Measurements from ENCODE around the gene SLC4A1. TPM values are rescaled to one million over a fixed set of nuclear protein-coding genes. Genes with fewer than 3 reads are reported as not detected.

SLC4A1 gene
- total RNA-seq, 4 donors from 2014 or later = 2.4 TPM; not detected in 3

DNA sequence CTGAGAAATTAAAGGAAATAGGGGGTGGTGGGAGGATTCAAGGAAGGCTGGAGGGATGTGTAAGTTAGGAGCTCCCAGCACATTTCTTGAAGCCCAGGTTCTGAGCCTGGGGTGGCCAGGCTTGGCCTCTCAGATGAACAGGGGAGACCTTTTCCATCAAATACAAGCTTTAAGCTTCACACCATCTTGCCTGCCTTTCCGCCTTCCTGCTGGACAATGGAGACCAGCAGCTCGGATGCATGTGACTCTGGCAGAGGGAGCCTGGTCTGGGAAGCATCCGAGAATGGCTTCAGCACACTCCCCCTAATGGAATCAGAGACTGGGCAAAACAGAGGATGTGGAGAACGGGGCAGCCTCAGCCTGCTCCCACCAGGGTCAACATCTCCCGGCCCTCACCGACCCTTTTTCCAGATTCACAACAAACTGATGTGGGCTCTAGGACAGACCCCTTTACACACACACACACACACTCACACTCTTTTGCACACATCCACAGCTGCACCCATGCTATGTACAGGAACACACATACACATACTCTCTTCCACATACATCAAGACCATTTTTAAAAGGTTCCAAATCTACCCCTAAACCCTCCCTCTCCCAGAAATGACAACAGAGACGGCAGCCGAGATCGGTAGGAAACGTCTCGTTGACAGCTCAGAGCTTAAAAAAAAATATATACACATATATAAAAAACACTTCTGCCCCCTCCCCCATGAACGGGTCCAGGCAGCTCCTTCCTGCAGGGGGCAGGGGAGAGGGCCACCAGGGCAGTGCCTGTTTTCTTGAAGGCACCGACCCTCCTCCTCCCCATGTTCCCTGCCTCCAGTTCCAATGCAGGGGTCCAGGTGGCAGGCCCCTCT, 61.7 kb downstream of the SLC4A1 start:
- 52 to 57% methylated on average over 13 of the region's 13 CpGs for WGBS, 2 donors
- intact Hi-C loops (cut with DNase I; ENCODE audit: low total_unique reads) = no loop called here
- no peak for DNase-seq (ENCODE audit: low spot score in 2 of 2)
- H3K4me3 ChIP-seq (ENCODE audit: low read depth, poor library complexity, severe bottlenecking) = no peak overlapping the region
- TF ChIP-seq POLR2A (IDR thresholded peaks at IDR 0.05) = no peak
- TF ChIP-seq, protein P1, sequence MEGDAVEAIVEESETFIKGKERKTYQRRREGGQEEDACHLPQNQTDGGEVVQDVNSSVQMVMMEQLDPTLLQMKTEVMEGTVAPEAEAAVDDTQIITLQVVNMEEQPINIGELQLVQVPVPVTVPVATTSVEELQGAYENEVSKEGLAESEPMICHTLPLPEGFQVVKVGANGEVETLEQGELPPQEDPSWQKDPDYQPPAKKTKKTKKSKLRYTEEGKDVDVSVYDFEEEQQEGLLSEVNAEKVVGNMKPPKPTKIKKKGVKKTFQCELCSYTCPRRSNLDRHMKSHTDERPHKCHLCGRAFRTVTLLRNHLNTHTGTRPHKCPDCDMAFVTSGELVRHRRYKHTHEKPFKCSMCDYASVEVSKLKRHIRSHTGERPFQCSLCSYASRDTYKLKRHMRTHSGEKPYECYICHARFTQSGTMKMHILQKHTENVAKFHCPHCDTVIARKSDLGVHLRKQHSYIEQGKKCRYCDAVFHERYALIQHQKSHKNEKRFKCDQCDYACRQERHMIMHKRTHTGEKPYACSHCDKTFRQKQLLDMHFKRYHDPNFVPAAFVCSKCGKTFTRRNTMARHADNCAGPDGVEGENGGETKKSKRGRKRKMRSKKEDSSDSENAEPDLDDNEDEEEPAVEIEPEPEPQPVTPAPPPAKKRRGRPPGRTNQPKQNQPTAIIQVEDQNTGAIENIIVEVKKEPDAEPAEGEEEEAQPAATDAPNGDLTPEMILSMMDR (IDR thresholded peaks at IDR 0.05) = no peak

DNA sequence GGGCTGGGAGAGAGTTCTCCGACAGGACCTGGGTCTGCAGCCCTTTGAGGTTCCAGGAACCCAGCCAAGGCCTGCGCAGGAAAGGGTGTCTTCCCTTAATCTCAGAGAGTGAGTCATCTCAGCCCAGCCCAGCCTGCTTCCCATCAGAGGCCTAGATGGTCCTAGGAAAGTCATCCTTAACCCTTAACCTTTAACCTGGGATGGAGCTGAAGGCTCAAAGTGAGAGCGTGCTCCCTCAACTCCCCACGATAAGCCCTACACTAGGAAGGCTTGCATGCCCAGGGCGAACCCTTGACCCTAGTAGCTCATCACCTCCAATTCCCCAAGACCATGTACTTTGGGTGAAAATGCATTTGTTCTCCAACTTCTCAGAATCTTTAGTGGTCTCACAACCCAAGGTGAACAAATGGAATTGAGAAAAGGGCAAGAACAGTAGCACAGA, 63.5 kb downstream of the SLC4A1 start:
- TF ChIP-seq, protein P1 (IDR thresholded peaks at IDR 0.05) = no peak
- TF ChIP-seq POLR2A (IDR thresholded peaks at IDR 0.05) = no peak
- DNase-seq (ENCODE audit: low spot score in 2 of 2) = peak in 1 of 2 donors; percentile 86
- WGBS, 2 donors = 49 to 61% methylated on average over 5 of the region's 5 CpGs
- intact Hi-C loops (cut with DNase I; ENCODE audit: low total_unique reads) = no loop called here
- H3K4me3 ChIP-seq (ENCODE audit: low read depth, poor library complexity, severe bottlenecking) = no peak overlapping the region

DNA sequence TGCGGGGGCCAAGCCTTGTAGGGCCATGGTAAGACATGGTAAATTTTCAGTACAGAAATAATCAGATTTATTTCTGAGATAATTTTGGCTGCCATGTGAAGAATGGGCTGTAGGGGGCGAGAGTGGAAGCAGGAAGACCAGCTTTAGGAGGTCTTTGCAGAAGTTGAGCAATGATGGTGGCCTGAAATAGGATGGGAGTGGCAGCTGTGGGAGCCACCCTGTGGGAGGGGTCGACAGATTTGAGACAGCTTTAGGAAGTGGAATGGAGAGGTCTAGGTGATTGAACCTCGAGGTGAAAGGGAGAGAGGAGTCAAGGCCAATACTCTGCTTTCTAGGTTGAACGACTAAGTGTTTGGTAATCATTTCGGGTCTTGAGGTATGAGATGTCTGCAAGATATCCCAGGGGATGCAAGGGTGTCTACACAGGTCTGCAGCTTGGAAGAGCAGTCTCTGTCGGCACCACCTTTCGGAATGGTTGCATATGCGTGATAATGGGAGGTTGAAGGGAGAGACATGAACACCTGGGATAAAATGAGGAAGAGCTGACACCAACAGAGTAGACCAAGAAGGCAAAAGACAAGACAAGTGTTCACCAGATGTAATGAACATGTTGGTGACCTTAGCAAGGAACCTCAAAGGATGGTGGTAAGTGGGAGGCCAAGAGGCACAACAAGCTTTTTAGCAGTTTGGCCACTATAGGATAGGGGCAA, 64.0 kb downstream of the SLC4A1 start:
- no peak for DNase-seq (ENCODE audit: low spot score in 2 of 2)
- intact Hi-C loops (cut with DNase I; ENCODE audit: low total_unique reads) = no loop called here
- H3K4me3 ChIP-seq (ENCODE audit: low read depth, poor library complexity, severe bottlenecking) = no peak overlapping the region
- 46 to 48% methylated on average over 9 of the region's 9 CpGs for WGBS, 2 donors
- no peak for TF ChIP-seq POLR2A (IDR thresholded peaks at IDR 0.05)
- TF ChIP-seq, protein P1 (IDR thresholded peaks at IDR 0.05) = no peak

DNA sequence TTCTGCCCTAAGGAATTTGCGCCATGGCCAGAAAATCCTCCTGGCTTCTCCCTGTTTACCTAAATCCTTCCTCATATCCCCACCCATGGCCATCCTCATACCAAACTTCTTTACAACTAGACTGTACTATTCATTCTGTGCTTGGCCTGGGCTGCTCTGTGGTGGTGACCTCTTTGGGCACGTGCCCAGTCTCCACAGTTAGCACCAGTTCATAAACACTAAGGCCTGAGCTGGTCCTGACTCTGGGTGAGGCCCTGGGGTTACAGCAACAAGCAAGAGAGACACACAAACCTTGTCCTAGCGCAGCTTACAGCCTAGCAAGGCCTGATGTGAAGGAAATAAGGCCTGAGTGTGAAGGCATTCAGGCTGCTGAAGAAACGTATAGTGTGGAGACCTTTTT, 65.2 kb downstream of the SLC4A1 start:
- no peak for DNase-seq (ENCODE audit: low spot score in 2 of 2)
- intact Hi-C loops (cut with DNase I; ENCODE audit: low total_unique reads) = no loop called here
- no peak for TF ChIP-seq POLR2A (IDR thresholded peaks at IDR 0.05)
- TF ChIP-seq, protein P1 (IDR thresholded peaks at IDR 0.05) = no peak
- WGBS, 2 donors = 77 to 87% methylated on average over 4 of the region's 4 CpGs
- no peak overlapping the region for H3K4me3 ChIP-seq (ENCODE audit: low read depth, poor library complexity, severe bottlenecking)

DNA sequence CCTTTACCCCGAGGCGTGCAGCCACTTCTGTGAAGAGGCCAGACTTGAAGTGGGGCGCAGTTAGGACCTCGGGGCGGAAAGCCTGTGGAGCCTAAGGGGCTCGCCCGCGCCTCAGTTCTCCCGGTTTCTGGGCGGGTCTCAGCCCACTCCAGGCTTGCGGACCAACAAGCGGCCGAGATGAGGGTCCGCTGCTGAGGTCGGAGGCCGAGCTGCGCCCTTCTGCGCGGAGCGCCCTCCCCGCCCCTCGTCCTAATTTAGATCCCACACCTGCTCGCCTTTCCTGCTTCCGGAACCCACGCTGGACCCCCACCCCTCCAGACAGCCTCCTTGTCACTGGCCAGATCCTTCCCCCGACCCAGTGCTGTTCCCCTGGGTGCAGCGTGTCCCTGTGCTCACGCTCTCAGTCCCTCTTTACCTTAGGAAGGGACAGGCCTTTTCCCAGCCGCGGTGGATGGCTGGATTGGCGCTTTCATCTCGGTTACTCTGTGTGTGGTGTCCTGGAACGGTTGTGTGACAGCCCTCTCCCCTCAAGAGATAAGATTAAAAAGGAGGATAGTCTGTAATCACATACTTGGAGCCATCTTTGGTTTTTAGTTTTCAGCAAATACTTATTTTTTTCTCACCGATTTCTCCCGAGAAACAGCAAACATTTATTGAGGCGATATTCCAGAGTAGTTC, 67.3 kb downstream of the SLC4A1 start:
- H3K4me3 ChIP-seq (ENCODE audit: low read depth, poor library complexity, severe bottlenecking) = peak overlapping the region; percentile 52
- intact Hi-C loops (cut with DNase I; ENCODE audit: low total_unique reads) = no loop called here
- 6% methylated on average over 34 to 36 of the region's 36 CpGs for WGBS, 2 donors
- TF ChIP-seq, protein P1 (IDR thresholded peaks at IDR 0.05) = no peak
- no peak for TF ChIP-seq POLR2A (IDR thresholded peaks at IDR 0.05)
- no peak for DNase-seq (ENCODE audit: low spot score in 2 of 2)
